MCF 10A (cell line): Measurements from ENCODE around the gene MAML1. TPM values are rescaled to one million over a fixed set of nuclear protein-coding genes. Genes with fewer than 3 reads are reported as not detected.
"Not testable (repeated sequence)": the region's sequence is repeated elsewhere in the genome, so short reads cannot be mapped to it uniquely, and the experiment has no call there.

Source experiments
- Bru-seq: library from RNA; stranded (reverse); fragments of 400-500 nt; gene quantifications from one replicate; lab custom pipeline; 2021; lab: Mats Ljungman, UMichigan
- BruChase-seq, 2 experiments: library from RNA; stranded (reverse); fragments of 400-500 nt; gene quantifications; one replicate each; lab custom pipeline; 2021; lab: Mats Ljungman, UMichigan
- BruUV-seq: library from RNA; stranded (reverse); fragments of 400-500 nt; replicated peaks from 2 replicates; lab custom pipeline; 2021; lab: Mats Ljungman, UMichigan
- CTCF ChIA-PET: fragments of 300-600 bp; sonication (Branson Sonifier 250); formaldehyde crosslinking; extraction: SDS; loops from one replicate; lab custom pipeline; 2021; ENCODE audit warnings: antibody characterized with exemption, inconsistent platforms; lab: Yijun Ruan, JAX
- POLR2A ChIA-PET: fragments of 300-600, 350-650 bp; sonication (Branson Sonifier 250); formaldehyde crosslinking; extraction: SDS; loops from one replicate; lab custom pipeline; 2020; ENCODE audit warnings: antibody characterized with exemption, inconsistent platforms; lab: Yijun Ruan, JAX
- DNase-seq: peaks from one replicate; pipeline ENCODE4 v3.0.0-alpha.2; 2018; ENCODE audit not compliant: unreplicated experiment
- H3K27ac Mint-ChIP-seq: one replicate; pipeline ENCODE4 v1.8.0; 2022; ENCODE audit warnings: mild to moderate bottlenecking, low read depth, mixed read lengths; ENCODE audit not compliant: unreplicated experiment
- H3K27me3 Mint-ChIP-seq: one replicate; pipeline ENCODE4 v1.8.0; 2022; ENCODE audit warnings: mixed read lengths; ENCODE audit not compliant: insufficient read depth, unreplicated experiment
- H3K36me3 Mint-ChIP-seq: one replicate; pipeline ENCODE4 v1.8.0; 2022; ENCODE audit warnings: mild to moderate bottlenecking, moderate library complexity, mixed read lengths; ENCODE audit not compliant: insufficient read depth, unreplicated experiment
- H3K4me1 Mint-ChIP-seq: one replicate; pipeline ENCODE4 v1.8.0; 2022; ENCODE audit warnings: mixed read lengths; ENCODE audit not compliant: insufficient read depth, unreplicated experiment
- H3K4me3 Mint-ChIP-seq: one replicate; pipeline ENCODE4 v1.8.0; 2022; ENCODE audit warnings: mild to moderate bottlenecking, moderate library complexity, mixed read lengths; ENCODE audit not compliant: unreplicated experiment
- H3K9me3 Mint-ChIP-seq: one replicate; pipeline ENCODE4 v1.8.0; 2022; ENCODE audit warnings: mixed read lengths; ENCODE audit not compliant: unreplicated experiment
- intact Hi-C: fragments of 100-400 bp; cut with micrococcal nuclease; formaldehyde crosslinking; loops from 2 replicates; pipeline ENCODE4 v1.14.1; 2022
- long read RNA-seq: library from polyadenylated mRNA; stranded (forward); transcript quantifications from one replicate; pipeline ENCODE4 v2.0.0, GENCODE V29; 2022
- total RNA-seq: library from RNA; stranded (reverse); gene quantifications from 2 replicates; pipeline ENCODE4 v1.2.3, GENCODE V29; 2022
- TF ChIP-seq, protein P1 (sequence below): fragments of 200-600 bp; IDR thresholded peaks from one replicate; pipeline ENCODE4 v1.8.0; 2022; ENCODE audit warnings: antibody characterized with exemption, mild to moderate bottlenecking; ENCODE audit not compliant: unreplicated experiment

The MAML1 gene, protein sequence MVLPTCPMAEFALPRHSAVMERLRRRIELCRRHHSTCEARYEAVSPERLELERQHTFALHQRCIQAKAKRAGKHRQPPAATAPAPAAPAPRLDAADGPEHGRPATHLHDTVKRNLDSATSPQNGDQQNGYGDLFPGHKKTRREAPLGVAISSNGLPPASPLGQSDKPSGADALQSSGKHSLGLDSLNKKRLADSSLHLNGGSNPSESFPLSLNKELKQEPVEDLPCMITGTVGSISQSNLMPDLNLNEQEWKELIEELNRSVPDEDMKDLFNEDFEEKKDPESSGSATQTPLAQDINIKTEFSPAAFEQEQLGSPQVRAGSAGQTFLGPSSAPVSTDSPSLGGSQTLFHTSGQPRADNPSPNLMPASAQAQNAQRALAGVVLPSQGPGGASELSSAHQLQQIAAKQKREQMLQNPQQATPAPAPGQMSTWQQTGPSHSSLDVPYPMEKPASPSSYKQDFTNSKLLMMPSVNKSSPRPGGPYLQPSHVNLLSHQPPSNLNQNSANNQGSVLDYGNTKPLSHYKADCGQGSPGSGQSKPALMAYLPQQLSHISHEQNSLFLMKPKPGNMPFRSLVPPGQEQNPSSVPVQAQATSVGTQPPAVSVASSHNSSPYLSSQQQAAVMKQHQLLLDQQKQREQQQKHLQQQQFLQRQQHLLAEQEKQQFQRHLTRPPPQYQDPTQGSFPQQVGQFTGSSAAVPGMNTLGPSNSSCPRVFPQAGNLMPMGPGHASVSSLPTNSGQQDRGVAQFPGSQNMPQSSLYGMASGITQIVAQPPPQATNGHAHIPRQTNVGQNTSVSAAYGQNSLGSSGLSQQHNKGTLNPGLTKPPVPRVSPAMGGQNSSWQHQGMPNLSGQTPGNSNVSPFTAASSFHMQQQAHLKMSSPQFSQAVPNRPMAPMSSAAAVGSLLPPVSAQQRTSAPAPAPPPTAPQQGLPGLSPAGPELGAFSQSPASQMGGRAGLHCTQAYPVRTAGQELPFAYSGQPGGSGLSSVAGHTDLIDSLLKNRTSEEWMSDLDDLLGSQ
- total RNA-seq = 36.4 and 38.4 TPM in 2 replicates
- percentile 78 among the genes with signal in this experiment for Bru-seq, nascent RNA
- percentile 84 among the genes with signal in this experiment for BruChase-seq, experiment 1, labeled RNA remaining after a 6-hour chase
- BruChase-seq, experiment 2, labeled RNA remaining after a 2-hour chase = percentile 84 among the genes with signal in this experiment
- long read RNA-seq, full-length matches to known transcripts = 5 of 22 reads
- long read RNA-seq, partial matches to known transcripts = 0 of 22 reads
- long read RNA-seq, other reads (novel, unspliced or antisense) = 17 of 22 reads

DNA sequence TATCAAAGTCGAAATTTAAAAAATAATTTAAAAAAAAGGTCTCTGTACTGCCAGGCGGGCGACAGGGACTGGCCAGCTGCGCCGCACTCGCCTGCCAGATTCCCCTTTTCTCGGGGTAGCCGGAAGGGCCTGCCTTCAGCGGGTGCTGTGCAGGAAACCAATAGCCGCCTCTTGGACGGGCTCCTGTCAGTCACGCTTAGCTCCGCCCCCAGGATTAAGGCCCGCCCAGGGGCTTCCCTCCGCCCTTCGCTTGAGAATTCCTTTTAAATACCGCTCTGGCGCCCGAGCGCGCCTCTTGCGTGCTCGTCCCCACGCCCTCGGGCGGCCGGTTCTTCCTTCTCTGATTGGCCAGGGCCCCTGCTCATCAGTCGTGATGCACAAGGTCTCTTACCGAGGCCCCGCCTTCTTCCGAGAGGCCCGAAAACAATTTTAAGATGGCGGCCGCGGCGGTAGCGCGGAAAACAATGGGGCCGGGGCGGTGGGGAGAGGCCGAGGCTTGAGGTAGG, at the start of gene MAML1:
TSS of gene MAML1 (plus strand) at position 411 of the 506 bp plus-strand sequence. CDS start 291 bp downstream, outside the sequence.
- H3K9me3 Mint-ChIP-seq = no peaks in the 10 kb centered on the region
- intact Hi-C loops = loop anchor here (1.0 to 5.0 kb wide), 3 partner anchors 34 to 70 kb away; partner anchors contain the start of gene CANX
- CTCF ChIA-PET = interaction anchor here (0.6 to 0.8 kb wide), 3 partner anchors 22 to 1013 kb away, joined by 3 to 4 read pairs (median 3); no protein-coding TSS in a partner anchor
- peaks cover 20% of the 10 kb centered on the region for H3K4me1 Mint-ChIP-seq
- peak within 1 kb of the TSS; percentile 91 for H3K4me3 Mint-ChIP-seq
- no peaks in the 10 kb centered on the region for H3K27me3 Mint-ChIP-seq
- H3K36me3 Mint-ChIP-seq = peaks cover 55% of the 10 kb centered on the region
- BruUV-seq = no TSS peak
- H3K27ac Mint-ChIP-seq = peak within 1 kb of the TSS; percentile 58
- peak; percentile 100 for DNase-seq
- TF ChIP-seq, protein P1, sequence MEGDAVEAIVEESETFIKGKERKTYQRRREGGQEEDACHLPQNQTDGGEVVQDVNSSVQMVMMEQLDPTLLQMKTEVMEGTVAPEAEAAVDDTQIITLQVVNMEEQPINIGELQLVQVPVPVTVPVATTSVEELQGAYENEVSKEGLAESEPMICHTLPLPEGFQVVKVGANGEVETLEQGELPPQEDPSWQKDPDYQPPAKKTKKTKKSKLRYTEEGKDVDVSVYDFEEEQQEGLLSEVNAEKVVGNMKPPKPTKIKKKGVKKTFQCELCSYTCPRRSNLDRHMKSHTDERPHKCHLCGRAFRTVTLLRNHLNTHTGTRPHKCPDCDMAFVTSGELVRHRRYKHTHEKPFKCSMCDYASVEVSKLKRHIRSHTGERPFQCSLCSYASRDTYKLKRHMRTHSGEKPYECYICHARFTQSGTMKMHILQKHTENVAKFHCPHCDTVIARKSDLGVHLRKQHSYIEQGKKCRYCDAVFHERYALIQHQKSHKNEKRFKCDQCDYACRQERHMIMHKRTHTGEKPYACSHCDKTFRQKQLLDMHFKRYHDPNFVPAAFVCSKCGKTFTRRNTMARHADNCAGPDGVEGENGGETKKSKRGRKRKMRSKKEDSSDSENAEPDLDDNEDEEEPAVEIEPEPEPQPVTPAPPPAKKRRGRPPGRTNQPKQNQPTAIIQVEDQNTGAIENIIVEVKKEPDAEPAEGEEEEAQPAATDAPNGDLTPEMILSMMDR = no peak
- POLR2A ChIA-PET = interaction anchor here (0.5 to 6.9 kb wide), 44 partner anchors 8 to 298 kb away, joined by 3 to 137 read pairs (median 4); partner anchors contain the start of genes CANX, CBY3, HNRNPH1 and LTC4S

DNA sequence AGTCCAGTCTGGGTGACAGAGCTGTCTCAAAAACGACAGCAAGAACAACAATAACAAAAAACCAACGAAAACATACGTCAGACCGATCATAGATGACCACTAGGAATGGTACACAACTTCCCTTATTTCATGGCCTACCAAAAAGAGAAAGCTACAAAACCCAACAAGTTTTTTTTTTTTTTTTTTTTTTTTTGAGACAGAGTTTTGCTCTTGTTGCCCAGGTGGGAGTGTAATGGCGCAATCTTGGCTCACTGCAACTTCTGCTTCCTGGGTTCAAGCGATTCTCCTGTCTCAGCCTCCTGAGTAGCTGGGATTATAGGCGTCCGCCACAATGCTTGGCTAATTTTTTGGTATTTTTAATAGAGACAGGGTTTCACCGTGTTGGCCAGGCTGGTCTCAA, 43.4 kb upstream of the MAML1 start:
- CTCF ChIA-PET = interaction anchor here (0.6 kb wide), 1 partner anchor 56 kb away, joined by 4 read pairs; no protein-coding TSS in a partner anchor
- H3K27ac Mint-ChIP-seq, H3K4me1 Mint-ChIP-seq, BruUV-seq, H3K4me3 Mint-ChIP-seq, H3K27me3 Mint-ChIP-seq, H3K36me3 Mint-ChIP-seq, intact Hi-C loops, DNase-seq, H3K9me3 Mint-ChIP-seq: not testable (repeated sequence)
- POLR2A ChIA-PET = interaction anchor here (0.9 to 1.6 kb wide), 3 partner anchors 8 to 11 kb away, joined by 3 to 7 read pairs (median 4); partner anchors contain the start of gene CBY3

DNA sequence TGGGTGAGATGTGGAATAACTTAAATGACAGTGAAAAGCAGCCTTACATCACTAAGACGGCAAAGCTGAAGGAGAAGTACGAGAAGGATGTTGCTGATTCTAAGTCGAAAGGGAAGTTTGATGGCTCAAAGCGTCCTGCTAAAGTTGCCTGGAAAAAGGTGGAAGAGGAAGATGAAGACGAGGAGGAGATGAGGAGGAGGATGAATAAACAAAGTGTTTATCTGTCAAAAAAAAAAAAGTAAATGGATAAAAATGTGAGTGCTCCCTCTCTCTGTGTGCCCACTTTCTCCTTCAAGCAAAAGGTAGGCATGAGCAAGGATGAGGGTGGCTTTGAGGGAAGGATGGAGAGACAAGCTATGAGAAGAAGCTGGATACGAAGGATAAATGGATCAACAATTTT, 38.1 kb upstream of the MAML1 start:
- ChIA-PET CTCF (interaction anchor here (0.6 to 0.9 kb wide), 2 partner anchors 26 to 30 kb away, joined by 3 to 4 read pairs; no protein-coding TSS in a partner anchor), POLR2A (interaction anchor here (0.7 to 5.0 kb wide), 5 partner anchors 16 to 101 kb away, joined by 3 to 61 read pairs (median 6); partner anchors contain the start of genes CBY3, HNRNPH1 and MAML1)
- TF ChIP-seq, protein P1 = no peak
- no TSS peak for BruUV-seq
- Mint-ChIP-seq H3K4me3 (no peak overlapping the region), H3K9me3 (no peaks in the 10 kb centered on the region), H3K27me3 (no peaks in the 10 kb centered on the region), H3K27ac (no peak overlapping the region), H3K36me3 (peaks cover 14% of the 10 kb centered on the region), H3K4me1 (peaks cover 11% of the 10 kb centered on the region)
- intact Hi-C loops = no loop called here
- DNase-seq = no peak
